ENCODE results near the gene SEPTIN5. TPM values are rescaled to one million over a fixed set of nuclear protein-coding genes. Genes with fewer than 3 reads are reported as not detected.

Gene SEPTIN5
- polyA plus RNA-seq, 1 experiment: 13.1 TPM

GRCh38 chr22:19706661-19707151, 7.6 kb upstream of the SEPTIN5 start:
- CTCF ChIA-PET: no interaction called here
- Histone ChIP-seq H3K9me3 (ENCODE audit: control insufficient read depth, insufficient read depth, low read length) (no peaks in the 10 kb centered on the region; the same call in 1 of the 2 replicates), H3K27ac (ENCODE audit: low read depth, low read length) (no peak overlapping the region), H3K4me3 (ENCODE audit: low read depth, low read length) (no peak overlapping the region), H3K27me3 (ENCODE audit: control insufficient read depth, insufficient read depth, low read length) (peaks cover 34% of the 10 kb centered on the region)
- TF ChIP-seq CTCF (IDR thresholded peaks at IDR 0.05; ENCODE audit: low read depth, low read length): no peak
- POLR2A ChIA-PET: no interaction called here
- no peak for DNase-seq (ENCODE audit: low read depth, low spot score)

- ChIA-PET CTCF (interaction anchor here (2.1 kb wide), 1 partner anchor 75 kb away, joined by 7 read pairs; no protein-coding TSS in a partner anchor), POLR2A (no interaction called here)
- peaks cover 35% of the 10 kb centered on the region for H3K27me3 ChIP-seq (ENCODE audit: control insufficient read depth, insufficient read depth, low read length)
Observed at GRCh38 chr22:19707347-19708290, 6.7 kb upstream of the SEPTIN5 start.

GRCh38 chr22:19708321-19709011, 5.8 kb upstream of the SEPTIN5 start:
- POLR2A ChIA-PET: no interaction called here
- Histone ChIP-seq H3K27me3 (ENCODE audit: control insufficient read depth, insufficient read depth, low read length) (peaks cover 34% of the 10 kb centered on the region), H3K4me3 (ENCODE audit: low read depth, low read length) (no peak overlapping the region), H3K9me3 (ENCODE audit: control insufficient read depth, insufficient read depth, low read length) (no peaks in the 10 kb centered on the region; the same call in 1 of the 2 replicates), H3K27ac (ENCODE audit: low read depth, low read length) (no peak overlapping the region)
- DNase-seq (ENCODE audit: low read depth, low spot score): no peak
- no peak for TF ChIP-seq CTCF (IDR thresholded peaks at IDR 0.05; ENCODE audit: low read depth, low read length)
- CTCF ChIA-PET: interaction anchor here (2.1 kb wide), 1 partner anchor 76 kb away, joined by 7 read pairs; no protein-coding TSS in a partner anchor

More at GRCh38 chr22:19707347-19708290, 6.7 kb upstream of the SEPTIN5 start:
- no peak for TF ChIP-seq CTCF (IDR thresholded peaks at IDR 0.05; ENCODE audit: low read depth, low read length)
- DNase-seq (ENCODE audit: low read depth, low spot score): no peak
- Histone ChIP-seq H3K9me3 (ENCODE audit: control insufficient read depth, insufficient read depth, low read length) (no peaks in the 10 kb centered on the region; the same call in 1 of the 2 replicates), H3K27ac (ENCODE audit: low read depth, low read length) (no peak overlapping the region), H3K4me3 (ENCODE audit: low read depth, low read length) (no peak overlapping the region)

- POLR2A ChIA-PET: no interaction called here
- CTCF ChIA-PET: interaction anchor here (2.1 kb wide), 1 partner anchor 77 kb away, joined by 7 read pairs; no protein-coding TSS in a partner anchor
- no peak for TF ChIP-seq CTCF (IDR thresholded peaks at IDR 0.05; ENCODE audit: low read depth, low read length)
- Histone ChIP-seq H3K27ac (ENCODE audit: low read depth, low read length) (no peak overlapping the region), H3K4me3 (ENCODE audit: low read depth, low read length) (no peak overlapping the region), H3K27me3 (ENCODE audit: control insufficient read depth, insufficient read depth, low read length) (peaks cover 34% of the 10 kb centered on the region), H3K9me3 (ENCODE audit: control insufficient read depth, insufficient read depth, low read length) (no peaks in the 10 kb centered on the region; the same call in 1 of the 2 replicates)
- DNase-seq (ENCODE audit: low read depth, low spot score): no peak
Observed at GRCh38 chr22:19709063-19709769, 5.1 kb upstream of the SEPTIN5 start.

All from AG04450 (cell line).